HFF-Myc (cell line): ENCODE measurements around the gene COPB2.
"Not testable (repeated sequence)": the region's sequence is repeated elsewhere in the genome, so short reads cannot be mapped to it uniquely, and the experiment has no call there.

Source experiments
- DNase-seq: peaks from one replicate; pipeline ENCODE4 v3.0.0-alpha.2; 2011; ENCODE audit warnings: low read depth; ENCODE audit errors: extremely low read depth
- H3K4me3 ChIP-seq: replicated peaks from 2 replicates; pipeline ENCODE4 v1.5.1; 2011; ENCODE audit warnings: low read depth, mild to moderate bottlenecking, control low read depth, low read length
- TF ChIP-seq, protein P1 (sequence below): IDR thresholded peaks from 2 replicates; pipeline ENCODE4 v1.5.1; 2012; ENCODE audit warnings: mild to moderate bottlenecking, low read depth, low read length, control low read depth; ENCODE audit errors: missing control alignments

The COPB2 gene

DNA sequence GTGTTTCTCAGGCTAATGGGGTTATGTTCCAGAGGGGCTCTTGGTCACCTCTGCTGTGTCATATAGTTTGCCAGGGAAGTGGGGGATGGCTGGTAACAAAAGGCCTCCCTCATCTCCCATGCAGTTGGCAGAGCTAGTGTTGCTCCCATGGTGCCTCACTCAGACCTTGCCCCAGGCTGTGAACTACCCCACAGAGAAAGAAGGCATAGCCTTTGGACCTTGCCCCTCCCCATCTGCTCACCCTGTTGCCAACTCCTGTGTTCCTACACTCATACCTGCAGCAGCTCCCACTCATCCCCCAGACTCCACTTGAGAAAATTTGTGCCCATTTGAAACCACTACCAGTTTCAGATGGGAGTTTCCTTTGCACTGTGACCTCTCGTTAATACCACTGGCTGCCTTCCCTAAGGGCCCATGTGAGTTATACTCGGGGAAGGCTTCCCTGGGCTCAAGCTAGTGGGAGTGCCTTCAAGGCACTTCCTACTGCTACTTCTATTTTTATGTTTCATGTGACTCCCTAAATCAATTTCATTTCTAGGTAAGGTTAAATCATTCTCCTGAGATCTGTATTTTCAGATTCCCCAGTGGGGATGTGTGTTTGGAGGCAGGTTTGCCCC lies 25.3 kb upstream of the COPB2 start:
- no peak overlapping the region for H3K4me3 ChIP-seq
- TF ChIP-seq, protein P1, sequence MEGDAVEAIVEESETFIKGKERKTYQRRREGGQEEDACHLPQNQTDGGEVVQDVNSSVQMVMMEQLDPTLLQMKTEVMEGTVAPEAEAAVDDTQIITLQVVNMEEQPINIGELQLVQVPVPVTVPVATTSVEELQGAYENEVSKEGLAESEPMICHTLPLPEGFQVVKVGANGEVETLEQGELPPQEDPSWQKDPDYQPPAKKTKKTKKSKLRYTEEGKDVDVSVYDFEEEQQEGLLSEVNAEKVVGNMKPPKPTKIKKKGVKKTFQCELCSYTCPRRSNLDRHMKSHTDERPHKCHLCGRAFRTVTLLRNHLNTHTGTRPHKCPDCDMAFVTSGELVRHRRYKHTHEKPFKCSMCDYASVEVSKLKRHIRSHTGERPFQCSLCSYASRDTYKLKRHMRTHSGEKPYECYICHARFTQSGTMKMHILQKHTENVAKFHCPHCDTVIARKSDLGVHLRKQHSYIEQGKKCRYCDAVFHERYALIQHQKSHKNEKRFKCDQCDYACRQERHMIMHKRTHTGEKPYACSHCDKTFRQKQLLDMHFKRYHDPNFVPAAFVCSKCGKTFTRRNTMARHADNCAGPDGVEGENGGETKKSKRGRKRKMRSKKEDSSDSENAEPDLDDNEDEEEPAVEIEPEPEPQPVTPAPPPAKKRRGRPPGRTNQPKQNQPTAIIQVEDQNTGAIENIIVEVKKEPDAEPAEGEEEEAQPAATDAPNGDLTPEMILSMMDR: no peak
- no peak for DNase-seq

DNA sequence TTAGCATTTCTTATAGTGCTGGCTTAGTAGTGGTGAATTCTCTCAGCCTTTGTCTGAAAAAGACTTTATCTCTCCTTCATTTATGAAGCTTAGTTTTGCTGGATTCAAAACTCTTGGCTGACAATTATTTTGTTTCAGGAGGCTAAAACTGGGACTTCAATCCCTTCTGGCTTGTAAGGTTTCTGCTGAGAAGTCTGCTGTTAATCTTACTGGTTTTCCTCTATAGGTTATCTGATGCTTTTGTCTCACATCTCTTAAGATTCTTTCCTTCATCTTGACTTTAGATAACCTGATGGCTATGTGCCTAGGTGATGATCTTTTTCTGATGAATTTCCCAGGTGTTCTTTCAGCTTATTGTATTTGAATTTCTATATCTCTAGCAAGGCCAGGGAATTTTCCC lies 23.4 kb upstream of the COPB2 start:
- H3K4me3 ChIP-seq, DNase-seq: not testable (repeated sequence)

DNA sequence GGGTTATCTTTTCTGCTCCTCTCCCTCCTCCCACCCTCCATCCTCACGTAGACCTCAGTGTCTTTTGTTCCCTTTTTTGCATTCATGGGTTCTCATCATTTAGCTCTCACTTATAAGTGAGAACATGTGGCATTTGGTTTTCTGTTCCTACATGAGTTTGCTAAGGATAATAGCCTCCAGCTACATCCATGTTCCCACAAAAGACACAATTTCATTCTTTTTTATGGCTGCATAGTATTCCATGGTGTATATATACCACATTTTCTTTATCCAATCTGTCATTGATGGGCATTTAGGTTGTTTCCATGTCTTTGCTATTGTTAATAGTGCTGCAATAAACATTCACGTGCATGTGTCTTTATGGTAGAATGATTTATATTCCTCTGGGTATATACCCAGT lies 11.7 kb upstream of the COPB2 start:
- DNase-seq, H3K4me3 ChIP-seq: not testable (repeated sequence)

DNA sequence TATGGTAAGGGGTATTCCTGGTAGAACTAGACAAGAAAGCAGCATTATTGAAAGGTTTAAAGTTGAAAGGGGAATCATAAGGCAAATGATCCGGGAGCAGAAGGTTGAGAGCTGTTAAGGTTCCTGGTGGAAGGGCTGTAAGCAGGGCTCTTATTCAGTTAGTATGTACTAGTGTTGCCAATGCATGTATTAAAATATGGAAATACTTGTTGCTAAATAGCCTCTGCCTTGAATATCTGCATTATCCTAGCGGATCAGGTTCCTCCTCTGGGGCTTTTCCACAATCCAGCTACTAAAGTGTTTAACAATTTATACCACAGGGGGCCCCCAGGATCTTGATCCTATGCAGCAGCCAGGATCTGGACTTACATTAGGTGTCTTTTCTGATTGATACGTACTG lies 7.3 kb upstream of the COPB2 start:
- no peak for DNase-seq
- H3K4me3 ChIP-seq: no peak overlapping the region
- TF ChIP-seq, protein P1: no peak

DNA sequence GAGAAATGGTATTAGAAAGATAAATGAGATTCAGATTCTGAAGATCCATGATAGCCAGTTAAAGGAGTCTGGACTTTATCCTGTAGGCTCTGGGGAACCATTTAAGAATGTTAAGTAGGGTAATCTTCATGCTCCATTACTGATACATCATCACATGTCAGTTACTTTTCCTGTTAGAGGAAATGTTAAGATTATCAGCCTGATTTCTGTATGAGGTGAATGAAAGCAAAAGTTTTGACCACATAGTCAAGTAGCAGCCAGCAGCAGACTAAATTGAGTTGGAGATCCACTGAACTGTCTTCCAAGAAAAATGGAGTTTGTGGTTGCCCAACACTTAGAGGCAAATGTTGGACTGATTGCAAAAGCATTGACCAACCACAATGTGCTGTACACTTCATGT lies 4.7 kb upstream of the COPB2 start:
- DNase-seq: no peak
- TF ChIP-seq, protein P1: no peak
- no peak overlapping the region for H3K4me3 ChIP-seq

DNA sequence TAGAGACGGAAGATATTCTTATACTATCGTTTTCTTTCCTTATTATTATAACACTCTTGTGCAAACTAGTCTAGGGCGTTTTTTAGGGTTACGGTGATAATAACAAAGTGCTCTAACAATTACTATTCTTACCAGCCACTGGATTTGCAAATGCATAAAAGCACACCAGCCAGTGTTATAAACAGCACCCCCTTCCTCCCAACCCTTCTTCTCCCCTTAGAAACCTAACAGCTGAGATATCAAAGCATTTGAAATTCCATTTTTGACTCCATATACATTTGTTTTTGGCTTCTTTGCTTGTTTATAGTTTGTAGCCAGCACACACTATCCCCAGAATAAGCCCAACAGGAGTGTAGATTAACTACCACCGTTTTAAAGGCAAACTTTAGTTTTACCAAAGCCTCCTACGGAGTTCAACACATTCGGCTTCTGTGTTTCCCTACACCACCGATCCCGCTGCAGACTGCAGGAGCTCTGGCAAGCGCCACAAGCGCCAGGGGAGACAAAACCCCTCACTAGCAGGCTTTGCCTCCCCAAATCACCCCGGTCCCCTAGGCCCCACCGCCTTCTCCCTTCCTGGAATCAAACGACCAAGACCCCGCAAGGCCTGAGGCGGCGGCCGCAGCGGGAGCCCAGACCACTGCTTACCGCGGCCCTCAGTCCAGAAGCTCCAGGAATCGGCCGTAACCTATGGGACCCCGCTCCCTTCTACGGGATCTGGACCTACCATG lies 461 bp downstream of the COPB2 start:
- no peak for DNase-seq
- peak overlapping the region; percentile 91 for H3K4me3 ChIP-seq
- TF ChIP-seq, protein P1: no peak

DNA sequence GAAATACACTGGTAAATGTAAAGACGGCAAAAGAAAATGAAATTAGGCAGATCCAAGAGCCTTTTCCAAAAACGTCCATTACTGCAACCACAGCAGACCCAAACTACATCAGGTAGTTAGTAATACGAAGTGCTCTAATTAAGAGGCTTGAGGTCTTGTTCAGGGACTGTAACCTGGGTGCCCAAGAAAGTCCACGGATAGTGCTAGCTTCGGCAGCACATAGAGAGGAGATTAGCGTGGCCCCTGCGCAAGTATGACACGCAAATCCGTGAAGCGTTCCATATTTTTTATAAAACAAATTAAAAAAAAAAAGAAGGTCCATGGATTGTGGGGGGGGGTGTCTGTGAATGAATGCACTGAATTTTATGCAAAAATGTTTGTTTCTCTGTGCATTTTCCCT lies 1.4 kb downstream of the COPB2 start:
- DNase-seq: no peak
- TF ChIP-seq, protein P1: no peak
- H3K4me3 ChIP-seq: peak overlapping the region; percentile 91

DNA sequence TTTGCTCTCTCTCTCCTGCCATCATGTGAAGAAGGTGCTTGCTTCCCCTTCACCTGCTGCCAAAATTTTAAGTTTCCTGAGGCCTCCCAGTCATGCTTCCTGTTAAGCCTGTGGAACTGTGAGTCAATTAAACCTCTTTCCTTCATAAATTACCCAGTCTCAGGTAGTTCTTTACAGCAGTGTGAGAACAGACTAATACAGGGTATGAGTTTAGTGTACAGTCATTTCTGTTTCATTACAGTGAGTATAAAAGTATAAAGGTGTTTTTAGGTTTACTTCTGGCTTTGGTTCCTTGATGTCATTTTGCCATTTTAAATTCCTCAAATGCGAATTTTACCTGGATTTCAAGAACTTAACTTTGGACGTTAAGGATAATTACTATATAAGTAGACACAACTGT lies 7.2 kb downstream of the COPB2 start:
- H3K4me3 ChIP-seq, DNase-seq: not testable (repeated sequence)
